Retinal pigment epithelial cell (primary cell): ENCODE measurements around the gene MESP1.

Experiments
- DNase-seq: peaks from one replicate; pipeline ENCODE4 v3.0.0-alpha.2; 2010; ENCODE audit warnings: low read depth
- H3K4me3 ChIP-seq: 2 replicates; pipeline ENCODE4 v1.5.1; 2011; ENCODE audit warnings: mild to moderate bottlenecking, low read length, control low read depth, moderate library complexity
- CTCF ChIP-seq: conservative IDR thresholded peaks from 2 replicates; pipeline ENCODE4 v1.5.1; 2011; ENCODE audit warnings: low read depth, low read length, control low read depth, inconsistent platforms

Gene MESP1, protein sequence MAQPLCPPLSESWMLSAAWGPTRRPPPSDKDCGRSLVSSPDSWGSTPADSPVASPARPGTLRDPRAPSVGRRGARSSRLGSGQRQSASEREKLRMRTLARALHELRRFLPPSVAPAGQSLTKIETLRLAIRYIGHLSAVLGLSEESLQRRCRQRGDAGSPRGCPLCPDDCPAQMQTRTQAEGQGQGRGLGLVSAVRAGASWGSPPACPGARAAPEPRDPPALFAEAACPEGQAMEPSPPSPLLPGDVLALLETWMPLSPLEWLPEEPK

DNA sequence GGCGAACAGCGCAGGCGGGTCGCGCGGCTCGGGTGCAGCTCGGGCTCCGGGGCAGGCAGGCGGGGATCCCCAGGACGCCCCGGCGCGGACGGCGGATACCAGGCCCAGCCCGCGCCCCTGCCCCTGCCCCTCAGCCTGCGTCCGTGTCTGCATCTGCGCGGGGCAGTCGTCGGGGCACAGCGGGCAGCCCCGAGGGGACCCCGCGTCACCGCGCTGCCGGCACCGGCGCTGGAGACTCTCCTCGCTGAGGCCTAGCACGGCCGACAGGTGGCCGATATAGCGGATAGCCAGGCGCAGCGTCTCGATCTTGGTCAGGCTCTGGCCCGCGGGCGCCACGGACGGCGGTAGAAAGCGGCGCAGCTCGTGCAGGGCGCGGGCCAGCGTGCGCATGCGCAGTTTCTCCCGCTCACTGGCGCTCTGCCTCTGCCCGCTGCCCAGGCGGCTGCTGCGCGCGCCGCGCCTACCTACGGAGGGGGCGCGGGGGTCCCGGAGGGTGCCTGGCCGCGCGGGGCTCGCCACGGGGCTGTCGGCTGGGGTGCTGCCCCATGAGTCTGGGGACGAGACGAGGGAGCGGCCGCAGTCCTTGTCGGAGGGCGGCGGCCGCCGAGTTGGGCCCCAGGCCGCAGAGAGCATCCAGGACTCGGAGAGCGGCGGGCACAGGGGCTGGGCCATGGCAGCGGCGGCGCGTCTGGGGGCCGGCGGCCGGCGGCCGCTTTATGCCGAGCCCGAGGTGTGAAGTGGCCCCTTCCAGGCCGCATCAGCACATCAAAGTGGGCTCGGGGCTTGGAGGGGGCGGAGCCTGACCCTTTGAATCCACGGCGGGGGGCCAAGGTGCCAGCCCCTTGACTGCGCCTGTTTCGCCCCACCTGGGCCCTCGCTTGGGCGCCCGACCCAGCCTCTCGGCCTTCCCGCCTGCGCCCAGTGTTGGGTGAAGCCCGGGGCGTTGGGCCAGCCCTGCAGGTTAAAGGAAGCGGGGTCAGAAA, at the start of gene MESP1:
Gene MESP1, minus strand, starts transcription at position 690 of the 983 bp plus-strand sequence. Its CDS starts 18 bp downstream, at position 672.
- DNase-seq, result peak; percentile 47
- TF ChIP-seq CTCF, result peak; percentile 62
- peak within 1 kb of the TSS; percentile 37 for H3K4me3 ChIP-seq

- TF ChIP-seq CTCF, result no peak
- H3K4me3 ChIP-seq, result no peak overlapping the region
These were observed 49.0 kb upstream of the MESP1 start for GRCh38 chr15:89799918-89800498.

DNA sequence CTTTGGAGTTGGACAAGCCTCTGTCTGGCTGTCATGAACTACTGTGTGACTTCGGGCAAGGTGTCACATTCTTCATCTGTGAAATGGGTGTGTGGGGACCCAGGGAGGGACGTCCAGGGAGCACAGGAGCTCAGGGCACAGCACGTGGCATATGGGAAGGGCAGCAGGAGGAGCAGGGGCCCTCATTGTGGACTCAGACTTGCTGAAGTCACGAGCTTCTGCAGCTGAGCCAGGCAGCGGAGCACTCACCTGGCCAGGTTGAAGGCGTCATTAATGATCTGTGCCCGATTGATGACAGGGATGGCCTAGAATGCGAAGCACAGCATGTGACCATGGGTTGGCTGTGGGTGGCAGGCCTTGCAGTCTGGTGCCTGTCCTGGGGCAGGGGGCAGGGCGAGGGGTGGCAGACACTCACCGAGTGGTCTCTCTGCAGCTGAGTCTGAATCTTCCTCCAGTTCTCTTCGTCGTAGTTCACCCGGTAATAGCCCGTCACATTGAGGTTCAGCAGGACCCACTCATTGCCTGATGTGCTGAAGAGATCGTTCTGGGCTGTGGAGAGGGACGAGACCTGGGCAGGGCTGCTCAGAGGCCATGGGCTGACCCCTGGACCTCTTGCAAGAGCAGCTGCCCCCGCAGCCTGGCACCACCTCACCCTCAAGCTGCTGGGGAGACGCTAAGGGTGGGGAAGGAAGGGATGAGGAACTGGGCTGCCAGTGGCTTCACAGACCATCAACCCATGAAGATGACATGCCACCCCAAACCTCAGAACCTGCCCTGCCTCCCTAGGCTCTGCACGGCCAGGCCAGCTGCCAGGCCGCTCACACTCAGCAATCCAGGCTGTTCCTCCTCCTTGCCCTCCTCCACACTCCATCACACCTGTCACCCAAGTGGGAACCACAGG, 48.2 kb upstream of the MESP1 start:
- H3K4me3 ChIP-seq, result no peak overlapping the region
- DNase-seq, result no peak
- TF ChIP-seq CTCF, result no peak

More at GRCh38 chr15:89799918-89800498, 49.0 kb upstream of the MESP1 start:
- DNase-seq, result no peak

DNA sequence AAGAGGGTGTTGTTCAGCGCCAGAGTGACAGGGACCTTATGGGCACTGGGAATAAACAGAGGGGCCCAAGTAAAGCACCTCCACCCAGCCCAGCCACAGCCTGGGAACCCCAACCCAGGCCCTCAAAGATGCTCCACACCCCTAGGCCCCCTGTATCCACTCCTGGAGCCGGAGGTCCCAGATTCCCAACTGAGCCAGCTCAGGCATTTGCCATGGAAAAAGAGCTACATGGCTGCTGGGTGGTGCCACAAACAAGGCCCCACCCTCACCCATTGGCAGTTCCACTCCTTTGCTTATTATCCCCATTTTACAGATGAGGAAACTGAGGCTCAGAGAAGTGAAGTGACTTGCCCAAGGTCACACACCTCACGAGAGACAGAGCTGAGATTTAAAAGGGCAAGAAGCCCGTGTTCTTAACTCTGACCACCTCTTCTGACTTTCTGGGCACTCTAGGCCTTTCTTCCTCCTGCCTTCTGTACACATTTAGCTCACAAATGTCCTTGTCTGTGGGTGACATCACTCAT, 46.7 kb upstream of the MESP1 start:
- H3K4me3 ChIP-seq, result no peak overlapping the region
- TF ChIP-seq CTCF, result no peak
- no peak for DNase-seq

DNA sequence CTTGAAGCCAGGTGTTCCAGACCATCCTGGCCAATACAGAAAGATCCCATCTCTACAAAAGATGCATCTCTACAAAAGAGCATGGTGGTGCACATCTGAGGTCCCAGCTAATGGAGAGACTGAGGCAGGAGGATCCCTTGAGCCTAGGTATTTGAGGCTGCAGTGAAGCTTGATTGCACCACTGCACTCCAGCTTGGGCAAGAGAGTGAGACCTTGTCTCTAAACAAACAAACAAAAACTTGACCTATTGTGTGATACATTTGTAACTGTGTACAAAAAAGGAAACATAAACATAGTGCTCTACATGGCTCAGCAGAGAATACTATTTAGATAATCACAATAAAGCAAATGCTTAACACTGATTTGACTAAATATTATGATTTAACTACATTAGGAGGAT, 44.9 kb upstream of the MESP1 start:
- no peak for DNase-seq
- no peak for TF ChIP-seq CTCF
- H3K4me3 ChIP-seq, result no peak overlapping the region

- no peak for TF ChIP-seq CTCF
- DNase-seq, result no peak
- H3K4me3 ChIP-seq, result no peak overlapping the region
These were observed 43.7 kb upstream of the MESP1 start for GRCh38 chr15:89794627-89795241.
